AML-193 (cell line): ENCODE data around the gene KLHDC3.
"Not testable (repeated sequence)": the region's sequence is repeated elsewhere in the genome, so short reads cannot be mapped to it uniquely, and the experiment has no call there.

Experiments used
- DNase-seq, 2 experiments: peaks; one replicate each; lab custom pipeline; 2025; lab: John Stamatoyannopoulos, UW

The KLHDC3 gene

GRCh38 chr6:43029120-43029519 is 15.1 kb downstream of the KLHDC3 start:
- no peak for DNase-seq

DNA sequence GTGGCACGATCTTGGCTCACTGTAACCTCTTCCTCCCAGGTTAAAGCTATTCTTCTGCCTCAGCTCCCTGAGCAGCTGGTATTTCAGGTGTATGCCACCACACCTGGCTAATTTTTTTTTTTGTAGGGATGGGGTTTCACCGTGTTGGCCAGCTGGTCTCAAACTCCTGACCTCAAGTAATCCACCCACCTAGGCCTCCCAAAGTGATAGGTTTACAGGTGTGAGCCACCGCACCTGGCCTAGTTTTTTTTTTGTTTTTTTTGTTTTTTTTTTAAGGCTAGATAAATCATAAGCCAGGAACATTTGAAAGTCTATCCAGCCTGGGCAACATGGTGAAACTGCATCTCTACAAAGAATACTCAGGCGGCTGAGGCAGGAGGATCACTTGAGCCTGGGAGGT is 18.3 kb downstream of the KLHDC3 start:
- DNase-seq = no peak

DNA sequence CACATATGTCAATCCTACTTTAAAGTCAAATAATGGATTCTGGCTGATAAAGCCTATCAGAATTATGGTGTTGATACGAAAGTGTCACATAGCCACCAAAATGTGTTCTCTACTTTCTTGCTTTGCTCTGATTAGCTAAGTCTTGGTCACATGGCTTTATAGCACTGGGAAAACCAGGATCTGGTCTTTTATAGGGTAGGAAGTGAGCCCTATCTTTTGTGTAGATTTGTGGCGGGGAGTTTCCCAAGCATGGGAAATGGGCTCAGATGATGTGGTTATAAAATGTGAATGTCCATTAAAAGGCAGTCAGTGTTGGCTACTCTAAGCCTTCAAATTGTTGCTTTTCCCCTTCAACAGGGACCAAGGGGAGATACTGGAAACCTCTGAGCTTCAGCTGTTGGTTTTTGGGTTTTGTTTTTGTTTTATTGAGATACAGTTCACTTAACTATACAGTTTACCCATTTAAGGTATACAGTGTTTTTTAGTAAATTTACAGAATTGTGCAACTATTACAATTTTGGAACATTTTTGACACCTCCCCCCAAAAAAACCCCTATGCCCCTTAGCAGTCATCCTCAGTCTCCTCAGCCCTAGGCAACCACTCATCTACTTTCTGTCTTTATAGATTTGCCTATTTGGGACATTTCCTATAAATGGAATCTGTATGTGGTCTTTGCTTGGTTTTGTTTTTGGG is 19.6 kb downstream of the KLHDC3 start:
- no peak for DNase-seq

DNA sequence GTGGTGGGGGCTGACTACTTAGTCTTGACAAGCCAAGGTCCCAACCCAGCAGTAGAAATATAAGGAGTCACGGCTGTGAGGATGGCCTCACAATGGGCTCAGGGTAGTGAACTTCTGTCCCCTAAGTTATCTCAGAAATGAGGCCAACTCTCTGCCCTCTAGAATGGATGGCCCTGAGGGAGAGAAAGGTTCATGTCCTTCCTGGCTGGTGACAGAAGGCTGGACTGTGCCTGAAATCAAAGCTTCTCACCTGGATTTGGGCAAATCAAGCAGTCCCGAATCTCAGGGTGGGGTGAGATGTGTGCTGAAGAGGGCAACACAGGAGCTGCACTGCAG is 20.1 kb downstream of the KLHDC3 start:
- DNase-seq = no peak

- DNase-seq = no peak
Measured at GRCh38 chr6:43035495-43036194, 21.6 kb downstream of the KLHDC3 start.

- no peak for DNase-seq
Measured at GRCh38 chr6:43036712-43037111, 22.7 kb downstream of the KLHDC3 start.

DNA sequence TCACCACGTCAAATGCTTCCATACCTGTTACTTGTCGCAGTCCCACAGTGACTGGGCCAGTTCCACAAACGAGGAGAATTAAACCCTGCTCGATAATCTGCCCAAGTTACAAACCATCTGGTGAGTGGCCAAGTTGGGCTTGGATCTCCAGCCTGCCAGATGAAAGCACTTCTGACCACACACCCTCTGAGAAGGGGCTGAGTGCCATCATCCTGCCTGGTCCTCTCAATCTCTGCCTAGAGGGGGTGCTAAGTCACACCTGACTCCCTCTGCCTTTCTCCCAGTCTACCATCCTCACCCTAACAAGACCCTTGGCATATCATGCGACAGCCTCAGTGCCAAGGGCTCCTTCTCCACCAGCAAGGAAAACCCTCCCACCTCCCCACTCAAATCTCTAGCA is 23.1 kb downstream of the KLHDC3 start:
- no peak for DNase-seq

- no peak for DNase-seq
Measured at GRCh38 chr6:43037706-43038105, 23.7 kb downstream of the KLHDC3 start.

GRCh38 chr6:43038727-43039126 is 24.7 kb downstream of the KLHDC3 start:
- DNase-seq = no peak

- DNase-seq = no peak
Measured at GRCh38 chr6:43040542-43041257, 26.7 kb downstream of the KLHDC3 start.

- DNase-seq = not testable (repeated sequence)
Measured at GRCh38 chr6:43041475-43041874, 27.4 kb downstream of the KLHDC3 start.

- DNase-seq = no peak
Measured at GRCh38 chr6:43043310-43043709, 29.3 kb downstream of the KLHDC3 start.

- DNase-seq = no peak
Measured at GRCh38 chr6:43045371-43045930, 31.4 kb downstream of the KLHDC3 start.

DNA sequence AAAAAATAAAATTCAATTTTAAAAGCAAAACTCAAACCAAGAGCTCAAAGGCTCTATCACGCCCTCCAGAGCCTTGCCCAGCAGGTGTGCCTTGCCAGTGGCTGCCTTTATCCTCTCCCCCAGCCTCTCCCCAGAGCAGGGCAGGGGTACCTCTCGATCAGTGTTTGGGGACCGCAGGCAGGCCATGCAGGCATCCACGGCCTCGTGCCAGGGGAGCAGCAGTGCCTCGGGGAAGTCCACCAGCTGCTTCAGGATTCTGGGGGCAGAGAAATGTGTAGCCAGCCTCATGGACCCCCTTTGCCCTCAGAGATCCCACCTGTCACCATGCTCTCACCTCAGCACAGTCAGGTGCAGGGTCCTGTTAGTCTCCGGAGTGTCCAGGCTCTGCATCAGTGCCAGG is 33.9 kb downstream of the KLHDC3 start:
- DNase-seq = no peak

DNA sequence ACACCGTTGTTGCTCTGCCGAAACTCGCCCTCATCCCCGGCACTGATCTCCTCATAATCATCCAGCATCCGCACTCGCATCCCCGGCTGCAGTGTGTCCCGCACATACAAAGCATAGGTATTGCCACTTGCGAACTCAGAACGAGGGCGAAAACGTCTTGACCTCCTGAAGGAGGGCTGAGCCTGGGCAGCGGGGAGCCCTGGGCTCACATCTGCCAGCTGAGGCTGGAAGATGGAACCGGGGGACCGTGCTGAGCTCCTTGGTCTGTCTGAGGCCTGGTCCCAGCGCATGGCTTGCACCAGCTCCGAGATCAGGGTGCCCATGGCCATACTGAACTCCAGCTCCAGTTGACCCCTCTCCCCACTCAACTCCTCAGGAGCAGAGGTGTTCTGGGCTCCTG is 36.9 kb downstream of the KLHDC3 start:
- DNase-seq = no peak

DNA sequence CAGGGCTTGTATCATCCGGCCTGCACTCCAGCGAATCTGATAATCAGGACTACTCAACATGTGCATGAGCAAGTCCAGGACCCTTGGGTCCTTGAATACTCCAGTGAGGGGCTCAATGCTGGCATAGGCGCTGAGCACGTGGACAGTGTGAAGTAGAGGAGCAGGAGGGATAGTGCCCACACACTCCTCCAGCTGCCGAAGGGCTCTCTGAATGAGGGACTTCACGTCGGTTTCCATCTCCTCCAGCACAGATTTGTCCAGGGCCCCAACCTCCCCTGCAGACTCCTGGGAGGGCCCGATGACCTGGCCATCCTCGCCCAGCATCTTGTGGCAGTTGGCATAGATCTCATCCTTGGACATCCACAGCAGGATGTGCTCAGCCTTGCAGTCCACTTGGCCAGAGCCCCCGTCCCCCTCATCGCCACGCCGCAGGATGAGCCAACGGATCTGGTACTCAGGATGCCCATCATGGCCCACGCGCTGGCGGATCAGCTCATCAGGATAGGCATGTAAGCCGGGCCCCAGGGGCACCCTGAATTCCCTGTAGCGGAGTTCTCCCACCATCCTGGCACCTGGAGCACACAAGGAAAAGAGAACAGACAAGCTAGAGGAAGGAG is 38.3 kb downstream of the KLHDC3 start:
- DNase-seq = no peak

- DNase-seq = peak in 1 of 2 experiments; percentile 17
Measured at GRCh38 chr6:43052842-43053544, 38.9 kb downstream of the KLHDC3 start.

DNA sequence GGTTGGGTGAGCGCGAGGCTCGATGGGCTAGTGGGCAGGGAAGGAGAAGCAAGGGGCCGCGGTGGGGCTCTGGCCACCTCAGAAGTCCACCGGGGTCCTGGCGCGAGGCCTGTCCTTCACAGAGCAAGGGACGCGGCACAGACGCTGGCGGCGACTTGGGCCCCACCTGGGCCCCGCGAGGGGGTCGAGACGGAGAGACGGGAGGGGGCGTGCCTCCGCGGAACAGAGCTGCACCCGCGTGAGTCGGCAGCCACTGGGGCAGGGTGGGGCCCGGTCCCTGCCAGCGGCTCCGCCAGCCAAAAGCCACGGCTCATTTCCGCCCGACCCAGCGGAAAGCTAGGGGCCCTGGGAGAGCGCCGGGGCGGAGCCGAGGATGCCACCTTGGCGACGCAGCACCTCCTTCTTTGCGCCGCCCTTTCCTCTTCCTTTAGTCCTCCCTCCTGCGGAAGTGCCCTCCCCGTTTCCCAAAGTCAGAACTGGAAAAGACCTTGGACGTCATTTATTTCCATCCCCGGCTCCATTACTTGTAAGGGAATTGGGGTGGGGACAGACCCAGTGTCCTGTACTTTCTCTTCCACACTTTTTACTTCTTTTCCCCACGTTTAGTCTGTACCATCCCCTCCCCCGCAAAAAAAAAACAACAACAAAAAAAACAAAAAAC is 39.6 kb downstream of the KLHDC3 start, which contains the start of gene CUL7:
Gene CUL7, minus strand, starts transcription at position 307 of the 661 bp plus-strand sequence. CDS start 1,063 bp downstream, outside the sequence.
- peak; percentile 90 to 95 for DNase-seq

- DNase-seq = no peak
Measured at GRCh38 chr6:43054206-43054943, 40.3 kb downstream of the KLHDC3 start.

DNA sequence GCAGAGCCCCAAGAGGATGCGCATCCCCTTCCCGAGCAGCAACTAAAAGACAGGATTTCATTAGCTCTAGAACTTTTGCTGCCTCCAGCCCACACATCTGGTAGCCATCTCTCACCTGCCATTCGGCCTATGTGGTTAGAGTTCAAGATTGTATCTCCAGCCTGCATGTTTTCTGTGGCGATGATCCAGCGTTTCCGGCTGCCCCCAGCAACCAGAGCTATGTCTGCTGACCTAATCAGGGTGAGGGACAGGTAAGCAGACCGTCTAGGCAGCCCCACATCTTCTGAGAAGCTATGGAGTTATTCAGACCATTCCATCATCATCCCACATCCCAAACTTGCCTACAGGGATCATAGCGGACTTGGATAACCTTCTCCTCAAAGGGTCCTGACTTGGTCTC is 41.9 kb downstream of the KLHDC3 start:
- no peak for DNase-seq
